GM18505 (cell line): ENCODE data around the gene SLC37A4.

Source experiments
- ATAC-seq: cut with Tn5 transposase; IDR thresholded peaks from one replicate; pipeline ENCODE4 v1.9.1; 2021; ENCODE audit not compliant: unreplicated experiment
- POLR2A ChIP-seq: IDR thresholded peaks from 4 replicates; pipeline ENCODE4 v1.6.1; 2011; ENCODE audit warnings: borderline replicate concordance; ENCODE audit not compliant: insufficient read depth, insufficient read length; ENCODE audit errors: extremely low read depth

SLC37A4 gene

DNA sequence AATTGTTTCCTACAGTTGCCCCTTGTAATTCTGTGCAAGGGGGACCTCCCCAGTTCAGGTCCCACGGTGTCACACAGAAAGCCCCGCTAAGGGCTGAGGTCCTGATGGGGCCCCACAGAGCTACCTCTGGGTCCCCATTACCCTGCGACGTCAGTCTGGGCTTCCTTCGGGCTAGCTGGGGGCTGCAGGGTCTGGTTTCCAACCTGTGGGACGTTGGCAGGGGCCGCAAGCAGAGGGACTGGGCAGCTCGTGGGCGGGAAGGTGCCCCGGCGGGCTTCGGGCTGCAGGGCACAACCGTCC is 698 bp downstream of the SLC37A4 start:
- ATAC-seq = no peak
- TF ChIP-seq POLR2A = no peak

DNA sequence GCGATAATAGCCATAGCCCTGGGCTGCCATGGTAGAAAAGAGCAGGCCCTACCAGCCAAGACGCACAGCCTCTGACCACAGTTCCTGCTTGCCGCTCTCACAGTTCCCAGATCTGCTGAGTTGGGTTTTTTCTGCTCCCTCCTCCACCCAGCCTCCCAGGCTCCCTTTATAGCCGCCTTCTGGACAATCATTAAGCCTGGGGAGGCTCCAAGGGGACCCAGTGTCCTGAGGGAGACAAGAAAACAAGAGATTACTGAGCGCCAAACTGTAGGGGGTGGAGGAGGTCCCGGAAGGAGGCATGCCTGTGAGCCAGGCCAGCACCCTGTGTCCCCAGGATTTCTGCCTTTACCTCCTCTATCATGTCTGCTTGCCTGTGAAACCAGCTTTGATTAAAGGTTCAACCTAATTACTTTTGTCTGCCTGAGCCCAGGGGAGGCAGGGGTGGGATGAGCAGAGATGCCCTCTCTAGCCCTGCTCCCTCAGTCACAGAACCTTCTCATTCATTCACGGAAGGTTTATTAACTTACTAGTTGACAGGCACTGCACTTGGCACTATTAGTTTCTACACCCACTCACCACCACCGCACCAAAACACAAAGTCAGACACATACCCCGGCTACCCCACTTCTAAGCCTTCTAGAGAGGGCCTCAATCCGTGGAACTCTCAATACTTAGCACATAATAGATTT is 1.2 kb downstream of the SLC37A4 start:
- ATAC-seq = no peak
- TF ChIP-seq POLR2A = no peak

DNA sequence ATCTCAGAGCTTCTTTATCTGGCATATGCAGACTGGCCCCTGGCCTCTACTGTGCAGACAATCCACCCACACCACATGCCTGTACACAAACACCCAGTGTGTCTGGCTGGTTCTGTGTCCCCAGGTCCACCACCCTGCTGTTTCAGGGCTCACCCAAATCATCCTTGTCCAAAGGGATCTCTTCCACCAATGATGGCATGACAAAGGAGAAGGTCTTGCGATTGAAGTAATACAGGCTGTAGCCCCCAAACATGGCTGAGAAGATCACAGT is 1.7 kb downstream of the SLC37A4 start:
- TF ChIP-seq POLR2A = no peak
- ATAC-seq = no peak

DNA sequence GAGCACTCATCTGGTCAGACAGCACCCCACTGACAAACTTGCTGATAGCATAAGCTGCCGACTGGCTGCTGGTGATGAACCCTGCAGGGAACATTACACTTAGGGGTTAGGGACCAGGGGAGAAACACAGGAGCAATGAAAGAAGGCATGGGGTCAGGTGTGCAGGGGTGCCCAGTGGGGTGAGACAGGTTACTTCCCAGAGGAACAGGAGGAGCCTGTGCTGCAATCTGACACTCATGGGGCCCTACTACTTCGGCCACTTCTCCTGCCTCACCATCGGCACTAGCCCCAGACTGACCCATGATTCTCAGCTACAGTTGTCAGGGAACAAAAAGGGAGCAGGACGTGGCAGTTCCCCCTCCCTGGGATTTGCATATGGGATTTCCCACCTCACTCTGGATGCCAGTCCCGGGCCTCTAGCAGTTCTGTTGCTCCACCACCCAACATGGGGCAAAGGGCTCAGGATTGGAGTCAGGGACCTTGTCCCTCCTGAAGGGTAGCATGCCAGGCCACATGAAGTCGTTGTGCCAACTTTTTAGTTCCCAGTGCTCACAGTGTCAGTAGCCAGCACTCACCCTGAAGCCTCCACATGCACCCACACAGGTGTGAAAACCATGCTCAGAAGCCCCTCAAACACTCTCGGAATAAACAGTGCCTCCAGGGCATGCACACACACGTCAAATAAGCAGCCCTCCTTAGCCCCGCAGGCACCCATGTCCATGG is 2.2 kb downstream of the SLC37A4 start:
- no peak for TF ChIP-seq POLR2A
- ATAC-seq = no peak

DNA sequence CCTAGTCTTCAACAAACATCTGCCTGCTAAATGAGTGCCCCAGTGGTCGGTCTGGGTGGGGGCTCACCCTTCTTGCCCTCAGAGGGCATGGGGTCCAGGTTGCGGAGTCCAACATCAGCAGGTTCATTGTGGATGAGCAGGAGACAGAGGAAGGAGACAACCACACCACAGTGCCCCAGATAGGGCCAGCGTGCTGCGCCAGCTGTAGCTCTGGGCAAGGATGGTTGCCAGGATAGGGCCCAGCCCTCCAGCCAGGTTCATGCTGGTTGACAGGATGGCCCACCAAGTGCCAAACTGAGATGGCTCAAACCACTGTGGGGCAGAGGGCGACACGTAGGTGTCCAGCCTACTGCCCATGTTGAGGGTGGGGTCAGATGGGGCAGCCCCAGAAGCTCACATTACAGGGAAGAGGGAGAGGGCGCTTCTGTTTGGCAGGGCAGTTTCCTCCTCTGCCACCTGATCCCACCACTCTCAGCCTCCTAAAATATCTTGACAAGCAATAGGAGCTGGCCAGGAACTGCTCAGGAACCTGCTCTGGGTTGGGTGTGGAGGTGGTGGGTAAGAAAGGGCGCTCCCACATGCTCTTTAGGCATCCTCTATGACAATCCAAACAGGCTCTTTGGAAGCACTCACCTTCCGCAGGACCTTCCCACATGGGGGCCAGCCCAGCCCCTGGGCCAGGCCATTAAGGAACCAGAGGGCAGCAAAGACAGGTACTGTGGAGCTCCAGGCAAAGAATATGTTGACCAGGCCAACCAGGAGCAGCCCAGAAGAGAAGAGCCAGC is 2.9 kb downstream of the SLC37A4 start:
- no peak for TF ChIP-seq POLR2A
- ATAC-seq = no peak

DNA sequence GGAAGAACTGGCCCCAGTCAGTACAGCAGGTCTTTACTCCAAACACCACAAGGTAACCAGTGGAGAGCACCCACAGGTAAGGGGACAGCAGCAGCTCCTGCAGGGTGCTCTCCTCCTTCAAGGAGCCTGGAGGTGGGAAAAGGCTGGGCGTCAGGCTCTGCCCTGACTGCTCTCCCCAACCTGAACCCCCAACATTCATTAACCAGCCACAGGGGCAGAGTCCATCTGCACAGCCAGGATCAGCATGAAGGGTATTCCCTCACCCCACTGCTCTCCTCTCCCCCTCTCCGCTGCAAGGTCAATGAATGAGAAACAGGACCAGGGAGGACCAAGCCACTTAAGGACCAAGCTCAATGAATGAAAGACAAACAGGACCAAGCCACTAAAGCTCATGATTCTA is 3.7 kb downstream of the SLC37A4 start:
- TF ChIP-seq POLR2A = no peak
- no peak for ATAC-seq

DNA sequence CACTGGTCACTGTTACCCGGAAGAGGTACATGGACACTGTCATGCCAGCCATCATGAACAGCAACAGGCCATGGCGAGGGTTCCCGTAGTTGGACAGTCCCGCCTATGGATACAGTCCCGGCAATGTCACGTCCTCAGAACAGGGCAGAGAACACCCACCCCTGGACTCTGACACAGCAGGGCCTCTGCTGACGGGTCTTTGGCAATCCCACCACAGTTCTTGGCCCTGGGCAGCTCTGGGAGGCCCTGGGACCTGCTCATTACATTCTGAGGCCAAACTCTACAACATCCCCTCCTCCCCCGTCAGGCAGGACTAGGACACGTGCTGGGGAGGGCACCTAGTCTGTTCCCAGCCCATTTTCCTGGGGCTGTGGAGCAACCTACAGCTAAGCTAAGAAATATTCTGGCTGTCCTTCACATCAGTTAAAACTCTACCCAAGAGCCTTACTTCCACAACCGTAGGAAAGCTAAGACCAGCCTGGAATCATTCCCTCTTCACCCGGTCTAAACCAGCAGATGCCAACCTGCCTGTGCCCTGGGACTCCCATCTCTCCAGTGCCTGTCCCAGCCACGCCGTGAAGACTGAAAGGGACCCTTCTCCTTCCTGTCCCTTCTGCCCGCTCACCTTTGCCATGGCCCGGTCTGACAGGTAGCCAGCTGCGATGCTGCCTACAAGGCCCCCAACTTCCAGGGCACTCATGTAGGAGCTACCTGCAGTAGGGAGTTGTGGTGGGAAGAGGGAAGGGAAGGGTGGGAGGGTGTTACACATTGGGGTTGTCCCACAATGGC is 4.5 kb downstream of the SLC37A4 start:
- no peak for ATAC-seq
- TF ChIP-seq POLR2A = no peak

DNA sequence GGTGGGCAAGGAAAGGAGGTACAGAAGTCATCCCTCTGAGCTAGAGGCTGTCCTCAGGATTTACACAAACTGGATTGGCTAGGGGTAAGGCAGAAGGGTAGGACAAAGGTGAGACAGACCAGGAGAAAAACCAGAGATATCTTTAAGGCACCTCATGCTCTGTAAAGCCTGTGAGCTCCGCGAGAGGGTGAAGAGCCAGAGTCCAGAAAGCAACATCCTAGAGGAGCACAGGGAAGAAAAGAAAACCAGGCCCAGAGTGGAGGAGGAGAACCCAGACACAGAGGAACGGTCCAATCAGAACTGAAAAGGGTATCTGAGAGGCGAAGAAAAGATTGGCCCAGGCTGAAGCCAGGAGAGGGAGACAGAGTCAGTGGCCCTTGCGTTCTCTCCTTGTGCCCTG is 5.1 kb downstream of the SLC37A4 start:
- no peak for ATAC-seq
- no peak for TF ChIP-seq POLR2A

DNA sequence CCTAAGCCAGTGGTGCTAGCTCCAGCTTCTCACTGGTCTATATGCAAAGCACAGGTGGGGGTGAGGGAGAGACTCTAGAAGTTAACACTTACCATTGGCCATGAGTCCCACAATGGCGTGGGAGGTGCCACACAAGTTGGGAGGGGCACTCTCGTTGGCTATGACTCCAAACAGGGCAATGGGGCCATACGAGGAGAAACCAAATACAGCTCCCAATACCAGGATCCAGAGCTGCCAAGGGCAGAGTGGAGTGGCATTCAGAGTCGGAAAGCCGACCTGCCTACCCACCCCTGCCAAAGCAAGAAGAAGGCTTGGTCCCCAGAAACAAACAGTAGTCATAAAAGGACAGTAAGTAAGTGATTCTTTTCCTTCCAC is 5.6 kb downstream of the SLC37A4 start:
- TF ChIP-seq POLR2A = no peak
- no peak for ATAC-seq

DNA sequence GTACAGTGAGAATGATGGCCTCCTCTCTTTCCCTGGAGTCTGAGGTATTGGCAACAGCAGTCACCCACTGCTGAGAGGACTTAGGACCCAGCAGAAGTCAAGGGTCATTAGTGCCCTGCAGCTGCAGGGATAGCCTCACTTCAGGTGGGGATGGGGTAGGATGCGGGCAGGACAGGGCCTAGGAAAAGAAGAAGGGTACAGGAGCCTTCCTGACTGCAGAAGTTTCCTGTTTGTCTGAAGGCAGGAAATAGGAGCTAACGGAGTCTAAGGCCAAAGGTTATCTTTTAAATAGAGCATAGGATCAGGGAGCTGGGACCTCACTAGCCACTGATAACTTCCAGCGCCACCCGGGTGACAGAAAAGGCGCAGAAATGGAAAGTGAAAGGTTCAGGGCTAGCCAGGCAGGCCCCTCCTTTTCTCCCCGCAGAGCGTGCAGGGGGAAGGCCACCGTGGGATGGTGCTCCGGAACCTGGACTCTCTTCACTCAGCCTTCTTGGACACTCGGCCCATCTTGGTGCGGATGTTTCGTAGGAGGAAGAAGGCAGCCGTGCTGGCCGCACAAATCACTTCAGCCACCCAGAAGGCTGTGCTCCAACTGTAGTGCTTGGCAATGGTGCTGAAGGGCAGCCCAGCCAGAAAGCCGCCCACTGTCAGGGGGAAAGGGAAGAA is 6.1 kb downstream of the SLC37A4 start:
- ATAC-seq = no peak
- no peak for TF ChIP-seq POLR2A

DNA sequence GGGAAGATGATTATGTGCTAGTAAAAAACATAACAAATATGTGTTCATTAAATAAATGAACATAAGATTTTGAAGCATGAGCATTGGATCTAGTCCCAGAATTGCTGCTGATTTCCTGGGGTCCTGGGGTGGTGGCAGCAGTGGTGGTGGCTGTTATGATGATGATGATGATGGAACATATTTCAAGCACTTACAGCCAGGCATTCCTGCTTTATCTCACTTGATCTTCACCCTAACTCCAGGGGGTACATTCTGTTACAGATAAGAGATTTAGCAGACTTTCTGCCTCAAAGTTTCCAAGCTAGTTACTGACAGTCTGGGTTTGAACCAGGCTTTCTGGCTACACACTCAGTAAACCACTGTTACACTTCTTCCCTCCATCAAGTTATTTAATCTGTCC is 6.9 kb downstream of the SLC37A4 start:
- no peak for TF ChIP-seq POLR2A
- ATAC-seq = no peak

DNA sequence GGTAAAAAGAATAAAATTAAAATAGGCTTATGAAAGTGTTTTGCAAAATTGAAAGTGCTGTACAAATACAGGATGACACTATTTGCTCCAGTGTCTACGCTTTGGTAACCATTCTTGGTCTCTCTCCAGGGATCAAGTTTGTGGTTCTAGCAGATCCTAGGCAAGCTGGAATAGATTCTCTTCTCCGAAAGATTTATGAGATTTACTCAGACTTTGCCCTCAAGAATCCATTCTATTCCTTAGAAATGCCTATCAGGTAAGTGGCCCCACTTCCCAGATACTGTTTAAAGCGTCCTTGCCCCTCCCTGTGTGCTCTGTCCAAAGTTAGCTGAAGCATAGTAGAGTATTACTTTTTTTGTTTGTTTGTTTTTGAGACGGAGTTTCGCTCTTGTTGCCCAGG is 9.0 kb downstream of the SLC37A4 start:
- no peak for ATAC-seq
- no peak for TF ChIP-seq POLR2A

DNA sequence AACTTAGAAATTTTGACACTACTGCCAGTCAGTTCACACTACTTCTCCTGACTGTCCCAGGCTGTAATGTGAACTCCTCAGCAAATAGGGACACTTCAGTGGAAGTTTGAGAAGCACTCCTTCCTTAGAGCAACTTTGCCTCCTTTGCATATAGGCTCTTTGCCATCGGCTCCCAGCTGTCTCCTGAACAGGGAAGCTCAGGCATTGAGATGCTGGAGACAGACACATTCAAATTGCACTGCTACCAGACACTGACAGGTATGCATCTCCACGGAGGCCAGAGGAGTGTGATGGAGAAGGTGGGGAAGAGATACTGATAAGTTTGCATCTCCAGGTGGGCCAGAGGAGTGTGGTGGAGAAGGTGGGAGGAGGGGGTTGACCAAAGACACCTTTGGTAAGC is 10.7 kb downstream of the SLC37A4 start:
- TF ChIP-seq POLR2A = no peak
- ATAC-seq = no peak
